IPS-15b (cell line): ENCODE data around the gene DPYSL5.
"Not testable (repeated sequence)": the region's sequence is repeated elsewhere in the genome, so short reads cannot be mapped to it uniquely, and the experiment has no call there.

ENCODE experiments used
- H3K27me3 ChIP-seq: one replicate; pipeline ENCODE4 v1.6.1; 2013; ENCODE audit warnings: low read length; ENCODE audit not compliant: control insufficient read depth, insufficient read depth
- H3K36me3 ChIP-seq: one replicate; pipeline ENCODE4 v1.6.1; 2013; ENCODE audit warnings: low read length; ENCODE audit not compliant: control insufficient read depth, insufficient read depth
- H3K4me1 ChIP-seq: one replicate; pipeline ENCODE4 v1.6.1; 2013; ENCODE audit warnings: mild to moderate bottlenecking, low read length; ENCODE audit not compliant: control insufficient read depth, insufficient read depth
- H3K4me3 ChIP-seq: one replicate; pipeline ENCODE4 v1.5.1; 2013; ENCODE audit warnings: low read depth, low read length
- H3K9ac ChIP-seq: one replicate; pipeline ENCODE4 v1.6.1; 2013; ENCODE audit warnings: low read depth, mild to moderate bottlenecking, low read length
- H3K9me3 ChIP-seq: one replicate; pipeline ENCODE4 v1.6.1; 2013; ENCODE audit warnings: mild to moderate bottlenecking, low read length; ENCODE audit not compliant: control insufficient read depth, insufficient read depth

The DPYSL5 gene

GRCh38 chr2:26847655-26848335 is at the start of gene DPYSL5:
TSS of gene DPYSL5 (plus strand) at chr2:26848132. CDS start at chr2:26898500, 50,368 bp downstream.
- H3K36me3 ChIP-seq = no peaks in the 10 kb centered on the region
- H3K9me3 ChIP-seq = no peaks in the 10 kb centered on the region
- peaks cover 66% of the 10 kb centered on the region for H3K27me3 ChIP-seq
- peak within 1 kb of the TSS; percentile 66 for H3K4me3 ChIP-seq
- H3K4me1 ChIP-seq = peaks cover 4% of the 10 kb centered on the region
- no peak within 1 kb of the TSS for H3K9ac ChIP-seq

GRCh38 chr2:26801328-26801727 is 46.6 kb upstream of the DPYSL5 start:
- no peak overlapping the region for H3K4me3 ChIP-seq
- H3K27me3 ChIP-seq = no peaks in the 10 kb centered on the region
- H3K36me3 ChIP-seq = peaks cover 9% of the 10 kb centered on the region
- H3K9ac ChIP-seq = no peak overlapping the region
- H3K9me3 ChIP-seq = no peaks in the 10 kb centered on the region
- H3K4me1 ChIP-seq = no peaks in the 10 kb centered on the region

GRCh38 chr2:26801796-26802195 is 46.1 kb upstream of the DPYSL5 start:
- H3K9ac ChIP-seq = no peak overlapping the region
- H3K9me3 ChIP-seq = no peaks in the 10 kb centered on the region

GRCh38 chr2:26805241-26805676 is 42.7 kb upstream of the DPYSL5 start:
- H3K4me3 ChIP-seq = no peak overlapping the region
- H3K36me3 ChIP-seq = peaks cover 5% of the 10 kb centered on the region
- no peaks in the 10 kb centered on the region for H3K9me3 ChIP-seq
- no peaks in the 10 kb centered on the region for H3K4me1 ChIP-seq
- no peaks in the 10 kb centered on the region for H3K27me3 ChIP-seq
- H3K9ac ChIP-seq = no peak overlapping the region

More at GRCh38 chr2:26801796-26802195, 46.1 kb upstream of the DPYSL5 start:
- H3K4me1 ChIP-seq = no peaks in the 10 kb centered on the region
- no peaks in the 10 kb centered on the region for H3K27me3 ChIP-seq
- no peak overlapping the region for H3K4me3 ChIP-seq
- H3K36me3 ChIP-seq = peaks cover 9% of the 10 kb centered on the region

DNA sequence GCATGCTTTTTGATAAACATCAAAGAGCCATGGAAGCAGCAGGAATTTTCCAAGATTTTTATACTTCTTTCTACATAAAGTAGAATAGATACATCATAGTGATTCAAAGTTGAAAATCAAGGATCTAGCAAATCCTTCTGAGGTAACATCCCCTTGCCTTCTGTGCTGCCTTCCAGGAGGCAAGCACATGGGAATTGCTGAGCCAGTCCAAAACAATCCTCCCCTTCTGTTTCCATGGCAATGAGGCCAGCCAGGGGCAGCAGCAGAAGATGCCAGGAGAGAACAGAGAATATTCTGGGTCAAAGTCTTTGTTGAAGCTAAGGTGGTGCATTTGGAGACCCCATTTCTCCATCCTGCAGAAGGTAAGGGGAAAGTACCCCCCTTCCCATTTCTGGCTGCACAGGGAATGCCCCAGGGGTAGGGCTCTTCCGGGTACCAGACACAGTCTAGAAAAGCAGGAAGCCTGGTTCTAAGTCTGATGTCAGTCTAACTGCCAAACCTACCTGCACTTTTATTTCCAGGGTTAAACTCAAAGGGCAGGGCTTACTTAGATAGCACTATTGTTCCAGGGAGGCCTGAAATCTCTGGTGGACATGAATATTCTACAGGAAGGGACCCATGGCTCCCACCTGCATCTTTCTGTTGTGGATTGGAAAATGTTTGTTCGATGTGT is 40.0 kb upstream of the DPYSL5 start:
- H3K36me3 ChIP-seq = no peaks in the 10 kb centered on the region
- no peak overlapping the region for H3K4me3 ChIP-seq
- H3K27me3 ChIP-seq = no peaks in the 10 kb centered on the region

GRCh38 chr2:26809211-26809610 is 38.7 kb upstream of the DPYSL5 start:
- H3K27me3 ChIP-seq = no peaks in the 10 kb centered on the region
- H3K9me3 ChIP-seq = no peaks in the 10 kb centered on the region
- H3K36me3 ChIP-seq = no peaks in the 10 kb centered on the region
- H3K9ac ChIP-seq = no peak overlapping the region
- H3K4me1 ChIP-seq = no peaks in the 10 kb centered on the region
- H3K4me3 ChIP-seq = no peak overlapping the region

More for the DNA sequence above, 40.0 kb upstream of the DPYSL5 start:
- Histone ChIP-seq H3K9me3 (no peaks in the 10 kb centered on the region), H3K9ac (no peak overlapping the region), H3K4me1 (no peaks in the 10 kb centered on the region)

GRCh38 chr2:26809876-26810577 is 37.9 kb upstream of the DPYSL5 start:
- Histone ChIP-seq H3K9ac (no peak overlapping the region), H3K27me3 (no peaks in the 10 kb centered on the region), H3K4me3 (no peak overlapping the region), H3K4me1 (no peaks in the 10 kb centered on the region), H3K9me3 (no peaks in the 10 kb centered on the region), H3K36me3 (no peaks in the 10 kb centered on the region)

DNA sequence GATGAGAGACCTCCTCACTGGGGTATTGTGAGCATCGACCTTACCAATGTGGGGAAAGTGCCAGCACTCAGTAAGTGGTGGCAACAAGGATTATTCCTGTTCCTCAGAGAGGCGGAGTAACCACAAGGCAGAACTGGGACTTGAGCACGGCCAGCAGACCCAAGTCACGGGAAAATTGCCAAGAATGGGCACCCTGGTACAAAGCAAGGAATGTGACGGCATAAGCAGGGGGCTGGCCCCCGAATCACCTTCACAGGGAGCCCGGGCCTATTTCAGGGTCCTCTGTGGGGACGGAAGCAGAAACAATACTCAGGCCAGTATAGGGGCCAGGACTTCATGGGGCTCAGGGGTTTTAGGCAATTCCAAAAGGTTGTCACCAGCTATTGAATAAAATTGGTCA is 36.7 kb upstream of the DPYSL5 start:
- Histone ChIP-seq H3K9me3 (no peaks in the 10 kb centered on the region), H3K4me1 (no peaks in the 10 kb centered on the region), H3K9ac (no peak overlapping the region), H3K27me3 (no peaks in the 10 kb centered on the region), H3K4me3 (no peak overlapping the region), H3K36me3 (no peaks in the 10 kb centered on the region)

DNA sequence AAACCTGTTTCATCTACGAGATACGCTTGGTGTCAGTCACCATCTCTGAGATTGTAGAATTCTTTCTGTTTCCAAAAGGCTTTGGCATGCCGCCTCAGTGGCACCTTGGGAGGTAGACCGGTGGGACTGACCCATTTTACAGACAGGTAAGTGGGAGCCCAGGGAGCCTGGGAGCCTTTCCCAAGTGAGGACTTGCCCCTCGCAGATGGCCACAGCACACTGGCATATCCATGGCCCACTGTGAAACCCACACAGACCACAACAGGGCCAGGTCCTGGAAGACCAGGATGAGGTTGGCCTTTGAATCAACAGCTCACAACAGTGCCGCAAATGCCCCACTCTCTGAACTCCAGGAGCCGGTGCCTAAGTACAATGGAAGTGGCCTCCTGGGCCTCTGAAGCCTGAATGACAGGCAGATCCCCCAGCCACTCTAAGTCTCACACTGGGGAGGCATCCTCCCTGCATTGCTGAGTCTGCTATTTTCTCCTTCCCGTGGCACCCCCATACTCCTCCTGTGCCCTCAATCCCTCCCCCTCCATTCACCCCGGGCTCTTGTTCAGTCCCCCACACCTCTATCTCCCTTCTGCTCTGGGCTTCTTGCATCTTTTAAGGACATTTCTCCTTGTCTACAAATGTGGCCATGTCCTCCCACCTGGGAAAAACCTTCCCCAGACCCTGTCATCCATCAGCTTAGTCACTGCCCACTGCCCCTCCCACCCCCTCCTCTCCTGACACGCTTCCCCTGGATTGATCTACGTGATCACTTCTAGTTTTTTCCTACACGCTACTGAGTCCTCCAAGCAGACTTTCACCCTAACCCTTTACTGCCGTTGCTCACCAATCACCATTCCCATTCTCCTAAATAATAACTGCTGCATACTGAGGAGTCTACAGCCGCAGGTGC is 35.9 kb upstream of the DPYSL5 start:
- Histone ChIP-seq H3K9ac (no peak overlapping the region), H3K4me3 (no peak overlapping the region), H3K36me3 (no peaks in the 10 kb centered on the region), H3K4me1 (no peaks in the 10 kb centered on the region), H3K9me3 (no peaks in the 10 kb centered on the region), H3K27me3 (no peaks in the 10 kb centered on the region)

DNA sequence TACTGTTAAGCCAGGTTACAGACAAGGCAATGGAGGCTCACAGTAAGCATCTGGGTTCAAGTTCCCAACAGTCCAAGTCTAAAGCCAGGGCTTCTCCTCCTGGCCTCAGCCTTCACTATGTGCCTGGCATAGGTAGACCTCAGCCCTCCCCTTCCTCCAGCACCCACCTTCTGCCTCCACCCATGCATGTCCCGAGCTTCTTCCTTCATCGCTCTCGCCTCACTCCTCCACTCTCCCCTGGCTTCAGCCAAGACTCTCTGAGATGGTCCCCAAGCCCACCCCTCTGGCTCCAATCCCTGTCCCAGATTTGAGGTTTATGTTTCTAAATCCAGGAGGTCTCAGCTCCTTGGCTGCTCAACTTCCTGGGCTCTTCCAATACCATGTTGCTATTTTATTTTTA is 35.2 kb upstream of the DPYSL5 start:
- no peaks in the 10 kb centered on the region for H3K27me3 ChIP-seq

DNA sequence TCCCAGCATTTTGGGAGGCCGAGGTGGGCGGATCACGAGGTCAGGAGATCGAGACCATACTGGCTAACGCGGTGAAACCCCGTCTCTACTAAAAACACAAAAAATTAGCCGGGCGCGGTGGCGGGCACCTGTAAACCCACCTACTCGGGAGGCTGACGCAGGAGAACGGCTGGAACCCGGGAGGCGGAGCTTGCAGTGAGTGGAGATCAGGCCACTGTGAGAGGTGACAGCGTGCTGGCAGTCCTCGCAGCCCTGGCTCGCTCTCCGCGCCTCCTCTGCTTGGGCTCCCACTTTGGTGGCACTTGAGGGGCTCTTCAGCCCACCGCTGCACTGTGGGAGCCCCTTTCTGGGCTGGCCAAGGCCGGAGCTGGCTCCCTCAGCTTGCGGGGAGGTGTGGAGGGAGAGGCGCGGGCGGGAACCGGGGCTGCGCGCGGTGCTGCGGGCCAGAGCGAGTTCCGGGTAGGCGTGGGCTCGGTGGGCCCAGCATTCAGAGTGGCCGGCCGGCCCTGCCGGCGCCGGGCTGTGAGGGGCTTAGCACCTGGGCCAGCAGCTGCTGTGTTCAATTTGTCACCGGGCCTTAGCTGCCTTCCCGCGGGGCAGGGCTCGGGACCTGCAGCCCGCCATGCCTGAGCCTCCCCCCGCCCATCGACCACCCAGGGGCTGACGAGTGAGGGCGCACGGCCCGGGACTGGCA is 33.7 kb upstream of the DPYSL5 start:
- not testable (repeated sequence) for H3K4me3 ChIP-seq, H3K36me3 ChIP-seq, H3K9ac ChIP-seq, H3K9me3 ChIP-seq, H3K27me3 ChIP-seq, H3K4me1 ChIP-seq

More for the DNA sequence above, 35.2 kb upstream of the DPYSL5 start:
- no peaks in the 10 kb centered on the region for H3K36me3 ChIP-seq
- no peak overlapping the region for H3K4me3 ChIP-seq
- H3K4me1 ChIP-seq = no peaks in the 10 kb centered on the region
- H3K9me3 ChIP-seq = no peaks in the 10 kb centered on the region
- no peak overlapping the region for H3K9ac ChIP-seq
